ENCODE measurements around the gene PTPRE. TPM values are rescaled to one million over a fixed set of nuclear protein-coding genes. Genes with fewer than 3 reads are reported as not detected.
A peak's percentile ranks its signal among the peaks of the same experiment; 100 is the strongest.

Gene PTPRE
- polyA plus RNA-seq, 1 of the 3 experiments (the other 2 are of a cell fraction) = 11.8 TPM

DNA sequence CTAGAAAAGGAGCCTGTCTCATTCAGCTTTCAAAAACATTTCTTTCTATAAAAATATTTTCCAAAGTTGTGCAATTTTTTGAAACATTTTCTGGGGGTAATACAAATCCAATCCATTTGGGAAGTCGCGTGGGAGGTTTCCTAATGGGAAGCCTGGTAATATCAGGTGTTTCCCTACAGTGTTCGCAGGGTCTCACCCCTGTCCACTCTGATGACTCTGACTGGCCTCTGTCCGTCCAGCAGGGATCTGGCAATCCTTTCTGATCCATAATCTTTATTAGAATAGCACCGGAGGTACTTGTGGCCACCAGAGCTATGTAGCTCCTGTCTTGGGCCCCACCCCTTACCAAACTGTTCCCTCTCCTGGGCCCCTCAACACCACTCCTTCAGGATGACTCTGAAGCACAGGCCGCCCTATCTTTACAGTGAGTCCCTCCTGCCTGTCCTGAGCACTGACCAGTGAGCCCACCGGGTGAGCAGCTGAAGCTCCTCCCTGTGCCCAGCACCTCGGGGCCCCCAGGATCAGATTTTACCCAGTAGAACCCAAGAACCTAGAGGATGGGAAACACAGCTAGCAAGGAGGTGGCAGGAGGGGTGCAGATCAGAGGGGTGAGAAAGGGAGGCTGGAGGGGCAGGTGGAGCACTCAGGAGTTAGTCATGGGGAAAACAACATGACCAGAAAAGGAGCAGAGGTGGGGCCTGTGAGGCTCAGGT lies 84.8 kb downstream of the PTPRE start (continued):
- TF ChIP-seq POLR2AphosphoS5 (IDR thresholded peaks at IDR 0.05; ENCODE audit: low read depth, low read length) (no peak), TAF1 (IDR thresholded peaks at IDR 0.05; ENCODE audit: borderline replicate concordance, low read depth, low read length) (0 out of 2 replicates have a peak, but pooled peaks have one; percentile 9), TEAD4 (IDR thresholded peaks at IDR 0.05; ENCODE audit: borderline replicate concordance, insufficient read depth) (0 out of 2 replicates have a peak, but pooled peaks have one; percentile 33)

DNA sequence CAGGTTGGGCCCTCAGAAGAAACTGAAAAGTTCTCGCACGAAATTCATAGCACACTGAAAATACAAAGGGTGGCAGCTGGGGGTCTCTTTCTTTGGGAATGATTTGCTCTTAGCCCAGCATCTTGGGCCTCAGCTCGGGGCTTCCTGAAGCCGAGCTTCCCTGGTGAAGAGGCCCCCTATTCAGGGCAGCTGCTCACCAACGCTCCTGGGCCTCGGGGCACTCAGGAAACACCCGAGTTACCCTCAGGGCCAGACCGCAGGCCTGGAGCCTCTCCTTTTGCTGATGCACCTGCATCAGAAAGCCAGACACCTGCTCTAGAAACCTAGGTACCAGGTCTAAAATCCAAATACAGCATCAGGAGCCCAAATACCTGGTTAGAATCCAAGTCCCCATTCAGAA lies 85.5 kb downstream of the PTPRE start:
- ChIA-PET POLR2A (no interaction called here), CTCF (interaction anchor here (1.1 to 1.3 kb wide), 2 partner anchors 19 to 71 kb away, joined by 3 to 5 read pairs; no protein-coding TSS in a partner anchor)
- Histone ChIP-seq H2AFZ (ENCODE audit: low read depth) (no peak overlapping the region), H3F3A (replicated peaks; ENCODE audit: insufficient read depth) (peaks cover 22% of the 10 kb centered on the region), H4K20me1 (ENCODE audit: insufficient read depth) (no peaks in the 10 kb centered on the region), H3K4me1 (ENCODE audit: control insufficient read depth in 1 of 2, insufficient read depth in 2 of 2, low read depth in 1 of 2, low read length in 1 of 2) (peaks cover 13 to 22% of the 10 kb centered on the region in 2 experiments; a peak in 3 of 4 replicates), H3K4me2 (no peak overlapping the region), H3K27ac (ENCODE audit: low read depth in 2 of 2, low read length in 1 of 2) (peak overlapping the region; percentile 78 to 91), H3K79me2 (ENCODE audit: insufficient read depth) (no peaks in the 10 kb centered on the region), H3K9me3 (no peaks in the 10 kb centered on the region), H3K27me3 (ENCODE audit: insufficient read depth) (no peaks in the 10 kb centered on the region), H3K36me3 (replicated peaks in 1 of 2; ENCODE audit: control insufficient read depth in 1 of 2, insufficient read depth in 2 of 2, low read length in 1 of 2) (no peaks in the 10 kb centered on the region), H3K4me3 (ENCODE audit: low read depth in 2 of 2, low read length in 1 of 2) (no peak overlapping the region), H3K9ac (no peak overlapping the region), H3K9me2 (no peaks in the 10 kb centered on the region)
- DNase-seq = no peak
- TF ChIP-seq MEF2A (IDR thresholded peaks at IDR 0.05; ENCODE audit: borderline replicate concordance, low read depth) (no peak), TAF1 (IDR thresholded peaks at IDR 0.05; ENCODE audit: borderline replicate concordance, low read depth, low read length) (no peak), FOSL2 (IDR thresholded peaks at IDR 0.05; ENCODE audit: borderline replicate concordance, low read depth) (no peak), FOXM1 (IDR thresholded peaks at IDR 0.05; ENCODE audit: low read depth) (no peak), GABPA (IDR thresholded peaks at IDR 0.05; ENCODE audit: low read depth) (no peak), EZH2phosphoT487 (IDR thresholded peaks at IDR 0.05; ENCODE audit: borderline replicate concordance, low read depth) (no peak), TCF12 (IDR thresholded peaks at IDR 0.05) (no peak), GATA2 (CRISPR knock-in tag; IDR thresholded peaks at IDR 0.05) (no peak), EP300 (IDR thresholded peaks at IDR 0.05; ENCODE audit: borderline replicate concordance in 1 of 2, low read depth in 1 of 2, low read length in 1 of 2) (no peak), YY1 (IDR thresholded peaks at IDR 0.05; ENCODE audit: low read depth) (no peak), POLR2AphosphoS5 (IDR thresholded peaks at IDR 0.05; ENCODE audit: low read depth, low read length) (no peak), CHD2 (IDR thresholded peaks at IDR 0.05; ENCODE audit: low read length, partially characterized antibody) (no peak)
- 92% methylated on average over 5 of the region's 8 CpGs for WGBS (ENCODE audit: low lambda C conversion rate)

DNA sequence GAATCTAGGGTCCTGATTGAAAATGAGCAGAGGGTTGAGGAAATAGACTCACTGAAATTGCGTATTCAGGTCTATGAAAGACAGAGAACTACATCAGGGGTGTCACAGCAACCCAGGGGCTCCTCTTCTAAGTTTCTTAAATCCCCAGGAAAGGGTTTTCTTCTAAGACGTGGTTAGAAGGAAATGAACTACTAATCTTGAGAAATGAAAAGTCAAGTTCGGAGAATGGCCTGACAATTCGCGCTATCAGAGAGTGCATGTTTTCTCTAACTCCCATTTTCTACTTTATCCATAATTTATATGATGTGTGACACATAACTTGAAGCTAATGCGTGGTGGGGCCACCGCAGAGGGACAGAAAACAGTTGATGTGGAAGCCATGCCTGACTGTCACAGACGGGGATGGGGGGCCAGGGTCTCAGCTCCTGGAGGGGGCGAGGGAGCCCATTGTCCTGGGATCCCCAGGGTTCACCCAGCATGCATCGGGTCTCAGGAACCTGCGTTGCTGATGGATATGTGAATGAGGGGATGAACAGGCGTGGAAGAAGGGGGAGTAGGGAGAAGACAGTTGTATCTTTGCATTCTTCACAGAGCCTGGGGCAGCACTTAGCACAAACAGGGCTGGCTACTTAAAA lies 86.3 kb downstream of the PTPRE start:
- Histone ChIP-seq H3K9ac (no peak overlapping the region), H4K20me1 (ENCODE audit: insufficient read depth) (no peaks in the 10 kb centered on the region), H3K9me3 (no peaks in the 10 kb centered on the region), H3K36me3 (replicated peaks in 1 of 2; ENCODE audit: control insufficient read depth in 1 of 2, insufficient read depth in 2 of 2, low read length in 1 of 2) (no peaks in the 10 kb centered on the region), H3K4me1 (ENCODE audit: control insufficient read depth in 1 of 2, insufficient read depth in 2 of 2, low read depth in 1 of 2, low read length in 1 of 2) (peaks cover 17 to 22% of the 10 kb centered on the region in 2 experiments; a peak in 3 of 4 replicates), H3K79me2 (ENCODE audit: insufficient read depth) (no peaks in the 10 kb centered on the region), H3K4me3 (ENCODE audit: low read depth in 2 of 2, low read length in 1 of 2) (no peak overlapping the region), H3K4me2 (no peak overlapping the region), H3K9me2 (no peaks in the 10 kb centered on the region), H2AFZ (ENCODE audit: low read depth) (no peak overlapping the region), H3K27ac (ENCODE audit: low read depth in 2 of 2, low read length in 1 of 2) (no peak overlapping the region), H3K27me3 (ENCODE audit: insufficient read depth) (no peaks in the 10 kb centered on the region), H3F3A (replicated peaks; ENCODE audit: insufficient read depth) (peaks cover 22% of the 10 kb centered on the region)
- ChIA-PET POLR2A (no interaction called here), CTCF (interaction anchor here (1.0 to 1.3 kb wide), 3 partner anchors 18 to 86 kb away, joined by 3 to 5 read pairs (median 4); partner anchors contain the start of gene PTPRE)
- 96% methylated on average over 12 of the region's 12 CpGs for WGBS (ENCODE audit: low lambda C conversion rate)
- DNase-seq = no peak
- no peak for TF ChIP-seq NFIC (IDR thresholded peaks at IDR 0.05; ENCODE audit: borderline replicate concordance)
- TF ChIP-seq, protein P1, sequence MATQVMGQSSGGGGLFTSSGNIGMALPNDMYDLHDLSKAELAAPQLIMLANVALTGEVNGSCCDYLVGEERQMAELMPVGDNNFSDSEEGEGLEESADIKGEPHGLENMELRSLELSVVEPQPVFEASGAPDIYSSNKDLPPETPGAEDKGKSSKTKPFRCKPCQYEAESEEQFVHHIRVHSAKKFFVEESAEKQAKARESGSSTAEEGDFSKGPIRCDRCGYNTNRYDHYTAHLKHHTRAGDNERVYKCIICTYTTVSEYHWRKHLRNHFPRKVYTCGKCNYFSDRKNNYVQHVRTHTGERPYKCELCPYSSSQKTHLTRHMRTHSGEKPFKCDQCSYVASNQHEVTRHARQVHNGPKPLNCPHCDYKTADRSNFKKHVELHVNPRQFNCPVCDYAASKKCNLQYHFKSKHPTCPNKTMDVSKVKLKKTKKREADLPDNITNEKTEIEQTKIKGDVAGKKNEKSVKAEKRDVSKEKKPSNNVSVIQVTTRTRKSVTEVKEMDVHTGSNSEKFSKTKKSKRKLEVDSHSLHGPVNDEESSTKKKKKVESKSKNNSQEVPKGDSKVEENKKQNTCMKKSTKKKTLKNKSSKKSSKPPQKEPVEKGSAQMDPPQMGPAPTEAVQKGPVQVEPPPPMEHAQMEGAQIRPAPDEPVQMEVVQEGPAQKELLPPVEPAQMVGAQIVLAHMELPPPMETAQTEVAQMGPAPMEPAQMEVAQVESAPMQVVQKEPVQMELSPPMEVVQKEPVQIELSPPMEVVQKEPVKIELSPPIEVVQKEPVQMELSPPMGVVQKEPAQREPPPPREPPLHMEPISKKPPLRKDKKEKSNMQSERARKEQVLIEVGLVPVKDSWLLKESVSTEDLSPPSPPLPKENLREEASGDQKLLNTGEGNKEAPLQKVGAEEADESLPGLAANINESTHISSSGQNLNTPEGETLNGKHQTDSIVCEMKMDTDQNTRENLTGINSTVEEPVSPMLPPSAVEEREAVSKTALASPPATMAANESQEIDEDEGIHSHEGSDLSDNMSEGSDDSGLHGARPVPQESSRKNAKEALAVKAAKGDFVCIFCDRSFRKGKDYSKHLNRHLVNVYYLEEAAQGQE (IDR thresholded peaks at IDR 0.05; ENCODE audit: low read depth, low read length) = no peak
- TF ChIP-seq YY1 (IDR thresholded peaks at IDR 0.05; ENCODE audit: low read depth) = no peak
- TF ChIP-seq SMC3 (IDR thresholded peaks at IDR 0.05; ENCODE audit: low read depth, low read length) = no peak
- no peak for TF ChIP-seq CHD2 (IDR thresholded peaks at IDR 0.05; ENCODE audit: low read length, partially characterized antibody)
- TF ChIP-seq FOSL2 (IDR thresholded peaks at IDR 0.05; ENCODE audit: borderline replicate concordance, low read depth) = no peak
- TF ChIP-seq, protein P2, sequence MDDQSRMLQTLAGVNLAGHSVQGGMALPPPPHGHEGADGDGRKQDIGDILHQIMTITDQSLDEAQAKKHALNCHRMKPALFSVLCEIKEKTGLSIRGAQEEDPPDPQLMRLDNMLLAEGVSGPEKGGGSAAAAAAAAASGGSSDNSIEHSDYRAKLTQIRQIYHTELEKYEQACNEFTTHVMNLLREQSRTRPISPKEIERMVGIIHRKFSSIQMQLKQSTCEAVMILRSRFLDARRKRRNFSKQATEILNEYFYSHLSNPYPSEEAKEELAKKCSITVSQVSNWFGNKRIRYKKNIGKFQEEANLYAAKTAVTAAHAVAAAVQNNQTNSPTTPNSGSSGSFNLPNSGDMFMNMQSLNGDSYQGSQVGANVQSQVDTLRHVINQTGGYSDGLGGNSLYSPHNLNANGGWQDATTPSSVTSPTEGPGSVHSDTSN (IDR thresholded peaks at IDR 0.05) = no peak
- no peak for TF ChIP-seq RAD21 (IDR thresholded peaks at IDR 0.05; ENCODE audit: low read length)
- no peak for TF ChIP-seq EP300 (IDR thresholded peaks at IDR 0.05; ENCODE audit: borderline replicate concordance in 1 of 2, low read depth in 1 of 2, low read length in 1 of 2)
- TF ChIP-seq, protein P3, sequence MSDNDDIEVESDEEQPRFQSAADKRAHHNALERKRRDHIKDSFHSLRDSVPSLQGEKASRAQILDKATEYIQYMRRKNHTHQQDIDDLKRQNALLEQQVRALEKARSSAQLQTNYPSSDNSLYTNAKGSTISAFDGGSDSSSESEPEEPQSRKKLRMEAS (IDR thresholded peaks at IDR 0.05; ENCODE audit: low read depth) = no peak
- no peak for TF ChIP-seq EZH2phosphoT487 (IDR thresholded peaks at IDR 0.05; ENCODE audit: borderline replicate concordance, low read depth)
